Erythroblast (primary cell): ENCODE data around the gene CTCFL.

ENCODE experiments used
- GATA1 ChIP-seq: IDR thresholded peaks from 2 replicates; pipeline ENCODE4 v1.6.1; 2011; ENCODE audit warnings: low read depth, mild to moderate bottlenecking, control low read depth, low read length, moderate library complexity
- POLR2A ChIP-seq: IDR thresholded peaks from 2 replicates; pipeline ENCODE4 v1.6.1; 2011; ENCODE audit warnings: mild to moderate bottlenecking, low read length

- TF ChIP-seq POLR2A (no peak), GATA1 (no peak)
Measured at GRCh38 chr20:57470212-57470522, 54.8 kb downstream of the CTCFL start.
